Islet of Langerhans (tissue), 1 donor: Measurements from ENCODE around the gene BLACAT1.

Experiments
- FAIRE-seq: peaks from one replicate; lab custom pipeline; 2011; peaks lifted over from hg19 to GRCh38; lab: Jason Lieb, UNC

BLACAT1 gene

GRCh38 chr1:205453466-205453865 lies 2.4 kb downstream of the BLACAT1 start:
- no peak for FAIRE-seq

GRCh38 chr1:205452933-205453332 lies 2.9 kb downstream of the BLACAT1 start:
- no peak for FAIRE-seq

- no peak for FAIRE-seq
These were observed 3.5 kb downstream of the BLACAT1 start for GRCh38 chr1:205452364-205452763.

- FAIRE-seq, result no peak
These were observed 4.1 kb downstream of the BLACAT1 start for GRCh38 chr1:205451759-205452164.

GRCh38 chr1:205451202-205451601 lies 4.6 kb downstream of the BLACAT1 start:
- FAIRE-seq, result no peak

GRCh38 chr1:205450448-205450847 lies 5.4 kb downstream of the BLACAT1 start:
- FAIRE-seq, result no peak

GRCh38 chr1:205449750-205450443 lies 5.9 kb downstream of the BLACAT1 start:
- no peak for FAIRE-seq

- no peak for FAIRE-seq
These were observed 6.5 kb downstream of the BLACAT1 start for GRCh38 chr1:205449254-205449749.

GRCh38 chr1:205448540-205449253 lies 7.1 kb downstream of the BLACAT1 start:
- FAIRE-seq, result no peak

- FAIRE-seq, result no peak
These were observed 8.1 kb downstream of the BLACAT1 start for GRCh38 chr1:205447457-205448341.

GRCh38 chr1:205446828-205447227 lies 9.0 kb downstream of the BLACAT1 start:
- FAIRE-seq, result no peak

GRCh38 chr1:205445646-205445935 lies 10.3 kb downstream of the BLACAT1 start:
- FAIRE-seq, result no peak

GRCh38 chr1:205444931-205445645 lies 10.8 kb downstream of the BLACAT1 start:
- FAIRE-seq, result no peak

- no peak for FAIRE-seq
These were observed 11.4 kb downstream of the BLACAT1 start for GRCh38 chr1:205444300-205444930.

- no peak for FAIRE-seq
These were observed 12.1 kb downstream of the BLACAT1 start for GRCh38 chr1:205443585-205444299.

- no peak for FAIRE-seq
These were observed 13.7 kb downstream of the BLACAT1 start for GRCh38 chr1:205442051-205442725.

- no peak for FAIRE-seq
These were observed 14.2 kb downstream of the BLACAT1 start for GRCh38 chr1:205441716-205442050.

- no peak for FAIRE-seq
These were observed 14.6 kb downstream of the BLACAT1 start for GRCh38 chr1:205441318-205441633.

- no peak for FAIRE-seq
These were observed 15.1 kb downstream of the BLACAT1 start for GRCh38 chr1:205440476-205441317.

GRCh38 chr1:205440121-205440475 lies 15.7 kb downstream of the BLACAT1 start:
- no peak for FAIRE-seq
